SK-N-SH (cell line): ENCODE results near the gene CHST11. TPM values are rescaled to one million over a fixed set of nuclear protein-coding genes. Genes with fewer than 3 reads are reported as not detected.

Experiments
- CTCF ChIA-PET: fragments of 300-600, 350-600 bp; formaldehyde crosslinking; extraction: SDS; loops from one replicate; lab custom pipeline; 2021; lab: Yijun Ruan, JAX
- POLR2A ChIA-PET: fragments of 350-600 bp; sonication (Branson Sonifier 250); formaldehyde crosslinking; extraction: SDS; loops from one replicate; lab custom pipeline; 2020; ENCODE audit warnings: antibody characterized with exemption, inconsistent platforms; lab: Yijun Ruan, JAX
- DNase-seq: peaks from one replicate; pipeline ENCODE4 v3.0.0; 2012
- H2AFZ ChIP-seq: fragments of 200-600 bp; sonication (generic); 2 replicates; pipeline ENCODE4 v1.8.1; 2016; ENCODE audit warnings: antibody characterized with exemption, mild to moderate bottlenecking, low read depth
- H3F3A ChIP-seq: fragments of 200-600 bp; sonication (generic); replicated peaks from 2 replicates; pipeline ENCODE3; 2016; ENCODE audit warnings: antibody characterized with exemption, mild to moderate bottlenecking; ENCODE audit not compliant: insufficient read depth
- H3K27ac ChIP-seq, 2 experiments: fragments of 200-500 bp in 1 of 2; fragments of 200-600 bp in 1 of 2; sonication (Bioruptor generic) in 1 of 2; sonication (generic), shearing (Covaris generic) in 1 of 2; 2 replicates each; pipeline versions ENCODE4 v1.5.1 to v1.6.1; 2014 to 2016; ENCODE audit warnings: low read depth in 2 of 2, inconsistent platforms in 1 of 2, low read length in 1 of 2, mild to moderate bottlenecking in 1 of 2, mixed read lengths in 1 of 2
- H3K27me3 ChIP-seq: fragments of 200-600 bp; sonication (generic), shearing (Covaris generic); 2 replicates; pipeline ENCODE4 v1.6.1; 2016; ENCODE audit warnings: mixed run types; ENCODE audit not compliant: insufficient read depth
- H3K36me3 ChIP-seq, 2 experiments: fragments of 200-500 bp in 1 of 2; fragments of 200-600 bp in 1 of 2; sonication (Bioruptor generic) in 1 of 2; sonication (generic) in 1 of 2; replicated peaks in 1 of 2; 2 replicates each; pipeline versions ENCODE3 to v1.5.1; 2014 to 2016; ENCODE audit warnings: low read length in 1 of 2, mild to moderate bottlenecking in 1 of 2; ENCODE audit not compliant: insufficient read depth in 2 of 2, control insufficient read depth in 1 of 2
- H3K4me1 ChIP-seq, 2 experiments: fragments of 200-500 bp in 1 of 2; fragments of 200-600 bp in 1 of 2; sonication (Bioruptor generic) in 1 of 2; sonication (generic), shearing (Covaris generic) in 1 of 2; 2 replicates each; pipeline versions ENCODE4 v1.5.1 to v1.6.1; 2014 to 2016; ENCODE audit warnings: low read depth in 1 of 2, low read length in 1 of 2, mixed run types in 1 of 2; ENCODE audit not compliant: insufficient read depth in 2 of 2, control insufficient read depth in 1 of 2
- H3K4me2 ChIP-seq: fragments of 200-600 bp; sonication (generic), shearing (Covaris generic); 2 replicates; pipeline ENCODE4 v1.6.1; 2017; ENCODE audit warnings: mixed run types
- H3K4me3 ChIP-seq, 2 experiments: fragments of 200-500 bp in 1 of 2; fragments of 200-600 bp in 1 of 2; sonication (Bioruptor generic) in 1 of 2; sonication (generic), shearing (Covaris generic) in 1 of 2; 2 replicates each; pipeline versions ENCODE4 v1.5.1 to v1.8.1; 2014 to 2016; ENCODE audit warnings: low read depth in 2 of 2, inconsistent platforms in 1 of 2, low read length in 1 of 2, mild to moderate bottlenecking in 1 of 2, mixed read lengths in 1 of 2, moderate library complexity in 1 of 2
- H3K79me2 ChIP-seq: fragments of 200-600 bp; sonication (generic); 2 replicates; pipeline ENCODE4 v1.8.1; 2017; ENCODE audit warnings: mild to moderate bottlenecking; ENCODE audit not compliant: insufficient read depth
- H3K9ac ChIP-seq: fragments of 200-600 bp; sonication (generic); 2 replicates; pipeline ENCODE4 v1.6.1; 2017; ENCODE audit warnings: mixed run types
- H3K9me2 ChIP-seq: fragments of 200-600 bp; sonication (generic); 2 replicates; pipeline ENCODE4 v1.6.1; 2017; ENCODE audit warnings: mixed run types
- H3K9me3 ChIP-seq: fragments of 200-600 bp; sonication (generic); 2 replicates; pipeline ENCODE4 v1.6.1; 2017; ENCODE audit warnings: mixed run types, mild to moderate bottlenecking, moderate library complexity
- H4K20me1 ChIP-seq: fragments of 200-600 bp; sonication (generic); 2 replicates; pipeline ENCODE4 v1.6.1; 2017; ENCODE audit warnings: mild to moderate bottlenecking, mixed run types; ENCODE audit not compliant: insufficient read depth
- EP300 ChIP-seq, 2 experiments: IDR thresholded peaks; 2 replicates each; pipeline versions ENCODE4 v1.4.0 to v1.6.1; 2012; ENCODE audit warnings: borderline replicate concordance in 1 of 2, low read depth in 1 of 2, low read length in 1 of 2
- FOSL2 ChIP-seq: IDR thresholded peaks from 2 replicates; pipeline ENCODE4 v1.4.0; 2012; ENCODE audit warnings: low read depth, mild to moderate bottlenecking, moderate library complexity, borderline replicate concordance
- FOXJ3 ChIP-seq: sonication (generic); formaldehyde crosslinking; IDR thresholded peaks from 2 replicates; pipeline ENCODE4 v1.5.1; 2020; ENCODE audit warnings: mild to moderate bottlenecking, missing genetic modification reagents
- FOXM1 ChIP-seq: IDR thresholded peaks from 2 replicates; pipeline ENCODE4 v1.4.0; 2012; ENCODE audit warnings: low read depth, mild to moderate bottlenecking
- GABPA ChIP-seq: IDR thresholded peaks from 2 replicates; pipeline ENCODE4 v1.4.0; 2012; ENCODE audit warnings: low read depth, mild to moderate bottlenecking
- GATA2 ChIP-seq: sonication (generic); formaldehyde crosslinking; IDR thresholded peaks from 2 replicates; pipeline ENCODE4 v1.5.0; 2020; ENCODE audit warnings: mild to moderate bottlenecking, missing genetic modification reagents
- IRF3 ChIP-seq: fragments of 150-350 bp; IDR thresholded peaks from 2 replicates; pipeline ENCODE4 v1.6.1; 2016; ENCODE audit warnings: mild to moderate bottlenecking, low read depth, low read length
- JUND ChIP-seq: IDR thresholded peaks from 2 replicates; pipeline ENCODE4 v1.4.0; 2012
- MAX ChIP-seq: IDR thresholded peaks from 2 replicates; pipeline ENCODE4 v1.4.0; 2012; ENCODE audit warnings: low read depth
- MEF2A ChIP-seq: IDR thresholded peaks from 2 replicates; pipeline ENCODE4 v1.4.0; 2012; ENCODE audit warnings: low read depth, borderline replicate concordance
- NFIC ChIP-seq: IDR thresholded peaks from 2 replicates; pipeline ENCODE4 v1.4.0; 2012; ENCODE audit warnings: borderline replicate concordance
- NRF1 ChIP-seq: IDR thresholded peaks from 2 replicates; pipeline ENCODE4 v1.6.1; 2012; ENCODE audit warnings: low read depth, mild to moderate bottlenecking, low read length
- PBX3 ChIP-seq: IDR thresholded peaks from 2 replicates; pipeline ENCODE4; 2012
- RAD21 ChIP-seq: IDR thresholded peaks from 2 replicates; pipeline ENCODE4 v1.6.1; 2012; ENCODE audit warnings: mild to moderate bottlenecking, low read length
- RCOR1 ChIP-seq: fragments of 150-350 bp; IDR thresholded peaks from 2 replicates; pipeline ENCODE4 v1.6.1; 2017; ENCODE audit warnings: antibody characterized with exemption, low read length
- REST ChIP-seq: IDR thresholded peaks from 2 replicates; pipeline ENCODE4 v1.6.1; 2012; ENCODE audit warnings: mild to moderate bottlenecking, low read depth, low read length, moderate library complexity
- RFX5 ChIP-seq: IDR thresholded peaks from 2 replicates; pipeline ENCODE4 v1.6.1; 2012; ENCODE audit warnings: mild to moderate bottlenecking, improper control_type of control experiment, low read length
- RXRA ChIP-seq: IDR thresholded peaks from 2 replicates; pipeline ENCODE4 v1.4.0; 2012; ENCODE audit warnings: low read depth, mild to moderate bottlenecking, borderline replicate concordance
- TAF1 ChIP-seq: IDR thresholded peaks from 2 replicates; pipeline ENCODE4 v1.6.1; 2012; ENCODE audit warnings: low read depth, mild to moderate bottlenecking, low read length, moderate library complexity, borderline replicate concordance
- TCF12 ChIP-seq: IDR thresholded peaks from 2 replicates; pipeline ENCODE4 v1.4.0; 2012
- TEAD4 ChIP-seq: IDR thresholded peaks from 2 replicates; pipeline ENCODE4 v1.4.0; 2012; ENCODE audit warnings: mild to moderate bottlenecking, borderline replicate concordance; ENCODE audit not compliant: insufficient read depth
- USF2 ChIP-seq: fragments of 150-350 bp; IDR thresholded peaks from 2 replicates; pipeline ENCODE4 v1.6.1; 2017; ENCODE audit warnings: antibody characterized with exemption, low read length, low read depth, borderline replicate concordance
- YY1 ChIP-seq: IDR thresholded peaks from 2 replicates; pipeline ENCODE4 v1.4.0; 2012; ENCODE audit warnings: low read depth, mild to moderate bottlenecking
- WGBS: methylation state at CpG from one replicate; pipeline ENCODE4 v1.1.6; 2017; ENCODE audit warnings: low lambda C conversion rate; 5-methylcytosine and 5-hydroxymethylcytosine counted together
- polyA plus RNA-seq, 3 experiments: library from polyadenylated mRNA; depleted of rRNA; stranded (reverse); fragments of >200 nt; gene quantifications; 2 replicates each; pipeline ENCODE4 v1.2.3, GENCODE V29; 2012

CHST11 gene
- polyA plus RNA-seq, 1 of the 3 experiments (the other 2 are of a cell fraction) = 18.6 TPM

GRCh38 chr12:104761091-104761490 lies 304.3 kb downstream of the CHST11 start:
- Histone ChIP-seq H3K9me2 (no peaks in the 10 kb centered on the region), H3K4me2 (no peak overlapping the region), H3K9me3 (no peaks in the 10 kb centered on the region), H3K9ac (no peak overlapping the region), H3K27me3 (no peaks in the 10 kb centered on the region), H3K27ac (no peak overlapping the region), H3K4me1 (no peaks in the 10 kb centered on the region), H3K79me2 (no peaks in the 10 kb centered on the region), H3K4me3 (no peak overlapping the region), H2AFZ (no peak overlapping the region), H3F3A (no peaks in the 10 kb centered on the region), H3K36me3 (no peaks in the 10 kb centered on the region), H4K20me1 (no peaks in the 10 kb centered on the region)
- POLR2A ChIA-PET = no interaction called here
- WGBS = 89% methylated on average over 5 of the region's 5 CpGs
- CTCF ChIA-PET = interaction anchor here (0.7 to 1.4 kb wide), 3 partner anchors 22 to 379 kb away, joined by 3 read pairs; no protein-coding TSS in a partner anchor
- no peak for TF ChIP-seq FOSL2
- TF ChIP-seq RXRA = no peak
- TF ChIP-seq TEAD4 = no peak
- no peak for TF ChIP-seq NFIC
- TF ChIP-seq USF2 = no peak
- no peak for TF ChIP-seq MEF2A
- TF ChIP-seq GABPA = no peak
- TF ChIP-seq PBX3 = no peak
- no peak for TF ChIP-seq RAD21
- TF ChIP-seq JUND = no peak
- no peak for TF ChIP-seq TCF12
- no peak for TF ChIP-seq REST
- DNase-seq = no peak

- H3F3A ChIP-seq = no peaks in the 10 kb centered on the region
- no peak overlapping the region for H2AFZ ChIP-seq
- 98% methylated on average over 3 of the region's 3 CpGs for WGBS
- no peak overlapping the region for H3K27ac ChIP-seq
- ChIA-PET CTCF (interaction anchor here (0.7 to 1.4 kb wide), 4 partner anchors 15 to 380 kb away, joined by 3 read pairs; no protein-coding TSS in a partner anchor), POLR2A (no interaction called here)
- H3K36me3 ChIP-seq = no peaks in the 10 kb centered on the region
- H3K79me2 ChIP-seq = no peaks in the 10 kb centered on the region
- no peak overlapping the region for H3K4me3 ChIP-seq
- no peaks in the 10 kb centered on the region for H3K9me3 ChIP-seq
- no peaks in the 10 kb centered on the region for H3K4me1 ChIP-seq
- no peaks in the 10 kb centered on the region for H3K9me2 ChIP-seq
- H3K9ac ChIP-seq = no peak overlapping the region
- H3K4me2 ChIP-seq = no peak overlapping the region
- no peak for DNase-seq
- H4K20me1 ChIP-seq = no peaks in the 10 kb centered on the region
- no peaks in the 10 kb centered on the region for H3K27me3 ChIP-seq
- TF ChIP-seq FOXM1 = no peak
- TF ChIP-seq TAF1 = no peak
- no peak for TF ChIP-seq EP300 (IDR thresholded peaks at IDR 0.05; ENCODE audit: borderline replicate concordance in 1 of 2, low read depth in 1 of 2, low read length in 1 of 2)
- no peak for TF ChIP-seq JUND
- no peak for TF ChIP-seq MAX
- no peak for TF ChIP-seq NRF1
- no peak for TF ChIP-seq FOXJ3 (CRISPR knock-in tag)
- TF ChIP-seq MEF2A = no peak
- TF ChIP-seq GATA2 (CRISPR knock-in tag) = no peak
- no peak for TF ChIP-seq IRF3
- TF ChIP-seq RFX5 = no peak
- no peak for TF ChIP-seq FOSL2
- TF ChIP-seq YY1 = no peak
- no peak for TF ChIP-seq RCOR1
These were observed 304.9 kb downstream of the CHST11 start for GRCh38 chr12:104761611-104762010.
